GM12891 (cell line): ENCODE results near the gene TRMT10C.

Experiments
- POLR2A ChIP-seq: IDR thresholded peaks from 2 replicates; pipeline ENCODE4 v1.6.1; 2011; ENCODE audit warnings: low read depth, low read length, control low read depth
- POLR2AphosphoS5 ChIP-seq: IDR thresholded peaks from 2 replicates; pipeline ENCODE4 v1.6.1; 2011; ENCODE audit warnings: low read depth, low read length, control low read depth
- POU2F2 ChIP-seq: IDR thresholded peaks from 2 replicates; pipeline ENCODE4 v1.6.1; 2011; ENCODE audit warnings: low read depth, mild to moderate bottlenecking, control low read depth, low read length, moderate library complexity
- TAF1 ChIP-seq: IDR thresholded peaks from 2 replicates; pipeline ENCODE4 v1.6.1; 2011; ENCODE audit warnings: low read depth, low read length, control low read depth

- TF ChIP-seq POU2F2 = no peak
- TF ChIP-seq POLR2A = no peak
- TF ChIP-seq POLR2AphosphoS5 = no peak
- TF ChIP-seq TAF1 = no peak
Measured at GRCh38 chr3:101533603-101533968, 28.1 kb upstream of the TRMT10C start.
